Skeletal muscle tissue (tissue), 4 donors: Measurements from ENCODE around the gene METTL8. TPM values are rescaled to one million over a fixed set of nuclear protein-coding genes. Genes with fewer than 3 reads are reported as not detected.
"Not testable (repeated sequence)": the region's sequence is repeated elsewhere in the genome, so short reads cannot be mapped to it uniquely, and the experiment has no call there.

Experiments
- H3K27ac ChIP-seq: one replicate; pipeline ENCODE4 v1.7.0; 2013; ENCODE audit warnings: mild to moderate bottlenecking, low read depth, low read length, inconsistent platforms
- H3K27me3 ChIP-seq, 3 donors: one replicate each; pipeline ENCODE4 v1.7.0; 2013; ENCODE audit warnings: low read length in 3 of 3; ENCODE audit not compliant: control insufficient read depth in 3 of 3, insufficient read depth in 3 of 3
- H3K36me3 ChIP-seq, 3 donors: one replicate each; pipeline ENCODE4 v1.7.0; 2013; ENCODE audit warnings: low read length in 3 of 3; ENCODE audit not compliant: control insufficient read depth in 3 of 3, insufficient read depth in 3 of 3
- H3K4me1 ChIP-seq, 3 donors: one replicate each; pipeline ENCODE4 v1.7.0; 2013; ENCODE audit warnings: low read length in 3 of 3, mild to moderate bottlenecking in 3 of 3; ENCODE audit not compliant: control insufficient read depth in 3 of 3, insufficient read depth in 3 of 3
- H3K4me3 ChIP-seq, 3 donors: one replicate each; pipeline ENCODE4 v1.7.0; 2013; ENCODE audit warnings: low read length in 3 of 3
- H3K9ac ChIP-seq, 3 donors: one replicate each; pipeline ENCODE4 v1.7.0; 2013; ENCODE audit warnings: low read length in 3 of 3, mild to moderate bottlenecking in 3 of 3, moderate library complexity in 2 of 3, low read depth in 1 of 3
- H3K9me3 ChIP-seq, 3 donors: one replicate each; pipeline ENCODE4 v1.7.0; 2013; ENCODE audit warnings: low read length in 3 of 3; ENCODE audit not compliant: control insufficient read depth in 3 of 3
- total RNA-seq: library from RNA; depleted of rRNA; stranded (reverse); fragments of >200 nt; gene quantifications from one replicate; pipeline ENCODE4 v1.2.3, GENCODE V29; 2014
- donor health status: Osteomylitis.

METTL8 gene
- total RNA-seq, 1 donor from 2014 or later: 8.4 TPM

- Histone ChIP-seq H3K27ac (no peak overlapping the region), H3K4me1 (peaks cover 10 to 17% (median 11%) of the 10 kb centered on the region in 3 donors), H3K36me3 (peaks cover 2 to 4% (median 3%) of the 10 kb centered on the region in 3 donors), H3K27me3 (no peaks in the 10 kb centered on the region), H3K9me3 (no peaks in the 10 kb centered on the region), H3K9ac (no peak overlapping the region), H3K4me3 (no peak overlapping the region)
Measured at GRCh38 chr2:171431677-171432167, 2.1 kb downstream of the METTL8 start.

- H3K4me1 ChIP-seq: peaks cover 10 to 17% (median 11%) of the 10 kb centered on the region in 3 donors
- H3K27me3 ChIP-seq: no peaks in the 10 kb centered on the region
- H3K9me3 ChIP-seq: no peaks in the 10 kb centered on the region
- H3K4me3 ChIP-seq: no peak overlapping the region
- H3K27ac ChIP-seq: no peak overlapping the region
- H3K9ac ChIP-seq: no peak overlapping the region
- no peaks in the 10 kb centered on the region for H3K36me3 ChIP-seq
Measured at GRCh38 chr2:171430516-171431410, 3.0 kb downstream of the METTL8 start.

- not testable (repeated sequence) for H3K27me3 ChIP-seq, H3K9ac ChIP-seq, H3K4me1 ChIP-seq, H3K4me3 ChIP-seq, H3K27ac ChIP-seq, H3K9me3 ChIP-seq, H3K36me3 ChIP-seq
Measured at GRCh38 chr2:171422710-171423495, 10.9 kb downstream of the METTL8 start.

- H3K4me1 ChIP-seq: peaks cover 0 to under 1% (median 0%) of the 10 kb centered on the region in 3 donors
- no peak overlapping the region for H3K9ac ChIP-seq
- no peaks in the 10 kb centered on the region for H3K27me3 ChIP-seq
- H3K36me3 ChIP-seq: no peaks in the 10 kb centered on the region
- no peak overlapping the region for H3K27ac ChIP-seq
- H3K4me3 ChIP-seq: no peak overlapping the region
- H3K9me3 ChIP-seq: no peaks in the 10 kb centered on the region
Measured at GRCh38 chr2:171420728-171421563, 12.8 kb downstream of the METTL8 start.

GRCh38 chr2:171419333-171419732 lies 14.5 kb downstream of the METTL8 start:
- Histone ChIP-seq H3K27me3 (no peaks in the 10 kb centered on the region), H3K4me1 (peaks cover 0 to 3% (median 0%) of the 10 kb centered on the region in 3 donors), H3K4me3 (no peak overlapping the region)

DNA sequence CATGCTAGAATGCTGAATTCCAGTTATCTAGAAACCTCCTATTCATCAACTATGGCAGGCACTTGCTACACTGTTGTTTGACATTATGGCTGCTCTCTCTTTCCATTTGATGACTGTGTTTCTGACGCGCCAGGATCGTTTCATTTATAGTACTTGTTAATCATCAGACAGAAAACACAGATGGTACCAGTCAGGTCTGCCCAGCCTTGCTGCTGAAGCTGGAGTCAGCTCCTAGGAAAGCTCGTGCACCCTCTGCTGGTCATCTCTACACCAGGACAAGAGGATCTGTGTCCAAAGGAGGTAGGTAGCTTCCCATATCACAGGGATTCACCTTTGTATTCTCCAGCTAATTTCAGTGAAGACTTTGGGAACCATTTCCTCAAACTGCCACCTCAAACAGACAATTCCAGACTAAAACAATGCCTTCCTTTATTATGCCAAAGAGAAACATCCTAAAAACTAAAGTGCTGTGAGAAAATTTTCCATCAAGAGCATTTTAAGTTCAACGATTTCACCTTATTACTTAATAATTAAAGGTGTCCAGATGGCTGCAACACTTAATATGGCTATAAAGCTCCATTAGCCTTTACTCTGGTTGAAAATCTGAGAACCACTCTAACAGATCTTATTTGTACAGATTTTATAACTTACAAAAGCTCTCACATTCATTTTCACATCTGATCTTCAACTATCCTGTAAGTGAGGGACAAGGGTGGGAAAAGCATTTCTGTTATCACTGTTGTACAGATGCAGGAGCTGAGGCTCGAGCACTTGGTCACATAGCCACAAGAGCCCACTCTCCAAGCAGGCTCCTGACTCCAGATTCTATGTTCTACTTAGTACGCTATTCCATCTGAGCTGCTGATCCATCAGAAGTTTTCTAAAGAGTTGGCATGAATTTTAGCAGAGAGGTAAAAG lies 17.5 kb downstream of the METTL8 start:
- no peak overlapping the region for H3K4me3 ChIP-seq

More at GRCh38 chr2:171419333-171419732, 14.5 kb downstream of the METTL8 start:
- Histone ChIP-seq H3K36me3 (no peaks in the 10 kb centered on the region), H3K27ac (no peak overlapping the region), H3K9me3 (no peaks in the 10 kb centered on the region), H3K9ac (no peak overlapping the region)

DNA sequence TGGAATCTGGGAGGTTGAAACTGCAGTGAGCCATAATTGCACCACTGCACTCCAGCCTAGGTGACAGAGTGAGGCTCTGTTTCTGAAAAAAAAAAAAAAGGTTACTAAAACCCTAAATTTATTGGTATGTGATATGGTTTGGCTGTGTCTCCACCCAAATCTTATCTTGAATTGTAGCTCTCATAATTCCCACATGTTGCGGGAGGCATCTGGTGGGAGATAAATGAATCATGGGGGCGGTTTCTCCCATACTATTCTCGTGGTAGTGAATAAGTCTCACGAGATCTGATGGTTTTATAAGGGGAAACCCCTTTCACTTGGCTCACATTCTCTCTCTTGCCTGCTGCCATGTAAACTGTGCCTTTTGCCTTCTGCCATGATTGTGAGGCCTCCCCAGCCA lies 19.1 kb downstream of the METTL8 start:
- H3K9ac ChIP-seq, H3K27ac ChIP-seq, H3K36me3 ChIP-seq, H3K4me1 ChIP-seq, H3K4me3 ChIP-seq, H3K9me3 ChIP-seq, H3K27me3 ChIP-seq: not testable (repeated sequence)

More for the DNA sequence above, 17.5 kb downstream of the METTL8 start:
- peaks cover 0 to 3% (median 0%) of the 10 kb centered on the region in 3 donors for H3K4me1 ChIP-seq
- H3K27me3 ChIP-seq: no peaks in the 10 kb centered on the region
- H3K27ac ChIP-seq: peak overlapping the region; percentile 55
- H3K36me3 ChIP-seq: no peaks in the 10 kb centered on the region
- peak overlapping the region in 1 of 3 donors; percentile 46 for H3K9ac ChIP-seq
- H3K9me3 ChIP-seq: no peaks in the 10 kb centered on the region

DNA sequence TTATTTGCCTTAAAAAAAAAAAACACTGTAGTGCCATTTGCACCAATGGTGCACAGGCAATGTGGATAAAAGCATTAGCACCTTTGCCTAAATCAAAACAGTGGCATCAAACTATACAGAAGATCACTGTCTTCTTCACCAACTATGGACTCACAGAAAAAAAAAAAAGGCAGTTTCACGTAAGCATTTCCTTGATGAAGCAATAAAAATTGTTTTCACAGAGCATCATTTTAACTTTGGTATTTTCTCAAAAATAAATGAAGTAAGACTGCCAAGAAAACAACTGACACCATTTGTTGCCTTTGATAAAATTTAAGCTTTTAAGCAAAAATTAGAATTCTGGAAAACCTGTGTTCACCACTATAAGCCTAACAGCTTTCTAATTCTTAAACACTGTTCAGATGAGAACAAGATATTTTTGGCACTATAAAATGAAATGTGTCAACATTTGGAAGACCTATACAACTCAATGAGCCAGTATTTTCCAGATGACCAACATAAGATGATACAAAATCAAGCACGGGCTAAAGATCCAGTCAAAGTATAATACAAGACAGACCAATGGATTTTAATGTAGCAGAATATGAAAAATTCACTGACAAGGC lies 21.1 kb downstream of the METTL8 start:
- Histone ChIP-seq H3K4me1 (peaks cover 0 to 3% (median 0%) of the 10 kb centered on the region in 3 donors), H3K27ac (no peak overlapping the region), H3K27me3 (no peaks in the 10 kb centered on the region), H3K9me3 (no peaks in the 10 kb centered on the region), H3K4me3 (no peak overlapping the region), H3K9ac (no peak overlapping the region), H3K36me3 (no peaks in the 10 kb centered on the region)
